Measurements from ENCODE around the gene MARCHF7. TPM values are rescaled to one million over a fixed set of nuclear protein-coding genes. Genes with fewer than 3 reads are reported as not detected.
"Not testable (repeated sequence)": the region's sequence is repeated elsewhere in the genome, so short reads cannot be mapped to it uniquely, and the experiment has no call there.

The MARCHF7 gene
- polyA plus RNA-seq, 1 experiment, result 76.1 TPM

DNA sequence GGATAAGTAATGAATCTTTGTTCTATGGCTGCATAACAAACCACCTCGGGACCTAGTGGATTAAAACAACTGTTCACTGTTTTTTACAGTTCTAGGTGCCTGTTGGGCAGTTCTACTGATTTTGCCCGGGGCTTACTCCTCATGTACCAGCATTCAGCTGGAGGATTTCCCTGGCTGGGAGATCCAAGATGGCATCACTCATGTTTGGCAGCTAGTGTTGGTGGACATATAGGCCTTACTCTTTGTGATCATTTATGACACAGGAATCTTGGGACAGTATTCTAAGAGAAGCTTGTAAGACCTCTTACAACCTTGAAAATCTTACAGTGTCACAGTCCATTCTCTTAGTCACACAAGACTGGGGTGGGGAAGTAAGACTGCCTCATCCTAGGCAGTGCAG, 4.6 kb downstream of the MARCHF7 start:
- Histone ChIP-seq H3K27ac (ENCODE audit: low read depth, low read length) (no peak overlapping the region), H3K9me3 (ENCODE audit: control insufficient read depth, insufficient read depth, low read length) (peaks cover 4% of the 10 kb centered on the region; the same call in 1 of the 2 replicates), H3K27me3 (ENCODE audit: control insufficient read depth, insufficient read depth, low read length) (no peaks in the 10 kb centered on the region), H3K4me3 (ENCODE audit: low read depth, low read length) (no peak overlapping the region)
- ChIA-PET POLR2A (no interaction called here), CTCF (no interaction called here)
- TF ChIP-seq, protein P1, sequence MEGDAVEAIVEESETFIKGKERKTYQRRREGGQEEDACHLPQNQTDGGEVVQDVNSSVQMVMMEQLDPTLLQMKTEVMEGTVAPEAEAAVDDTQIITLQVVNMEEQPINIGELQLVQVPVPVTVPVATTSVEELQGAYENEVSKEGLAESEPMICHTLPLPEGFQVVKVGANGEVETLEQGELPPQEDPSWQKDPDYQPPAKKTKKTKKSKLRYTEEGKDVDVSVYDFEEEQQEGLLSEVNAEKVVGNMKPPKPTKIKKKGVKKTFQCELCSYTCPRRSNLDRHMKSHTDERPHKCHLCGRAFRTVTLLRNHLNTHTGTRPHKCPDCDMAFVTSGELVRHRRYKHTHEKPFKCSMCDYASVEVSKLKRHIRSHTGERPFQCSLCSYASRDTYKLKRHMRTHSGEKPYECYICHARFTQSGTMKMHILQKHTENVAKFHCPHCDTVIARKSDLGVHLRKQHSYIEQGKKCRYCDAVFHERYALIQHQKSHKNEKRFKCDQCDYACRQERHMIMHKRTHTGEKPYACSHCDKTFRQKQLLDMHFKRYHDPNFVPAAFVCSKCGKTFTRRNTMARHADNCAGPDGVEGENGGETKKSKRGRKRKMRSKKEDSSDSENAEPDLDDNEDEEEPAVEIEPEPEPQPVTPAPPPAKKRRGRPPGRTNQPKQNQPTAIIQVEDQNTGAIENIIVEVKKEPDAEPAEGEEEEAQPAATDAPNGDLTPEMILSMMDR (IDR thresholded peaks at IDR 0.05; ENCODE audit: low read depth, low read length), result no peak
- DNase-seq (ENCODE audit: low read depth, low spot score), result no peak

DNA sequence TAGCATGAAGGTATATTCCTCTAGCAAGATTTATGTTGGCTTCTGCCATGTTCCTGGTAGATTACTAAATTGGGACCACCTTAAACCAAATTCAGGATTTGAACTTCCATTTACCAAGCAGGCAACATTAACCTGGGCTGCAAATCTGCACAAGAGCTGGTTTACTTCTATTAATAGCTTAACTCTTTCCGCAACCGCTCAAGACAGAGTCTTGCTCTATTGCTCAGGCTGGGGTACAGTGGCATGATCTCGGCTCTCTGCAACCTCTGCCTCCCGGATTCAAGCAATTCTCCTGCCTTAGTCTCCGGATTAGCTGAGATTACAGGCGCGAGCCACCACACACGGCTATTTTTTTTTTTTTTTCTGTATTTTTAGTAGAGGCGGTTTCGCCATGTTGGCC, 8.4 kb downstream of the MARCHF7 start:
- H3K4me3 ChIP-seq (ENCODE audit: low read depth, low read length), result no peak overlapping the region
- ChIA-PET POLR2A (interaction anchor here (0.7 to 1.4 kb wide), 2 partner anchors 10 to 795 kb away, joined by 3 read pairs; no protein-coding TSS in a partner anchor), CTCF (no interaction called here)
- H3K27ac ChIP-seq (ENCODE audit: low read depth, low read length), result no peak overlapping the region
- TF ChIP-seq, protein P1 (IDR thresholded peaks at IDR 0.05; ENCODE audit: low read depth, low read length), result no peak
- no peaks in the 10 kb centered on the region for H3K27me3 ChIP-seq (ENCODE audit: control insufficient read depth, insufficient read depth, low read length)
- DNase-seq (ENCODE audit: low read depth, low spot score), result no peak
- H3K9me3 ChIP-seq (ENCODE audit: control insufficient read depth, insufficient read depth, low read length), result no peaks in the 10 kb centered on the region

DNA sequence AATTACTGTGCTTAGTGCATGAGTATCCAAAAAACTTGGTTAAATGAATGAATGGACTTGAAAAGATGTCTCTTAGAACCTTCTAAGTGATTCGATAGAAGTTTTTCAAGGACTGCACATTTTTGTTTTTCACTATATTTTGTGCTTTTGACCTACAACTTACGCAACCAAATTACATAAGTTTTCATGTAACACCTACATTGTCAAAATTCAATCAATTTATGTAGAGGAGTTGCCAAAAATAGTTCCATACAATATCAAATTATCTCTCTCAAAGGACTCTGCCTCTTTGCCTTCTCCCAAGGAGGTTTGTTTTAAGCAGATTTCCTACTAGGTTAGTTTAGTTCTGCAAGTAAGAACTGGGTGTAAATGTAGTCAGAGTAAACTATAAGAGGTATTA, 10.3 kb downstream of the MARCHF7 start:
- Histone ChIP-seq H3K27ac (ENCODE audit: low read depth, low read length) (no peak overlapping the region), H3K4me3 (ENCODE audit: low read depth, low read length) (no peak overlapping the region), H3K9me3 (ENCODE audit: control insufficient read depth, insufficient read depth, low read length) (no peaks in the 10 kb centered on the region), H3K27me3 (ENCODE audit: control insufficient read depth, insufficient read depth, low read length) (no peaks in the 10 kb centered on the region)
- ChIA-PET CTCF (interaction anchor here (1.0 kb wide), 1 partner anchor 11 kb away, joined by 3 read pairs; the partner anchor contains the start of gene MARCHF7), POLR2A (no interaction called here)
- no peak for DNase-seq (ENCODE audit: low read depth, low spot score)
- TF ChIP-seq, protein P1 (IDR thresholded peaks at IDR 0.05; ENCODE audit: low read depth, low read length), result no peak

DNA sequence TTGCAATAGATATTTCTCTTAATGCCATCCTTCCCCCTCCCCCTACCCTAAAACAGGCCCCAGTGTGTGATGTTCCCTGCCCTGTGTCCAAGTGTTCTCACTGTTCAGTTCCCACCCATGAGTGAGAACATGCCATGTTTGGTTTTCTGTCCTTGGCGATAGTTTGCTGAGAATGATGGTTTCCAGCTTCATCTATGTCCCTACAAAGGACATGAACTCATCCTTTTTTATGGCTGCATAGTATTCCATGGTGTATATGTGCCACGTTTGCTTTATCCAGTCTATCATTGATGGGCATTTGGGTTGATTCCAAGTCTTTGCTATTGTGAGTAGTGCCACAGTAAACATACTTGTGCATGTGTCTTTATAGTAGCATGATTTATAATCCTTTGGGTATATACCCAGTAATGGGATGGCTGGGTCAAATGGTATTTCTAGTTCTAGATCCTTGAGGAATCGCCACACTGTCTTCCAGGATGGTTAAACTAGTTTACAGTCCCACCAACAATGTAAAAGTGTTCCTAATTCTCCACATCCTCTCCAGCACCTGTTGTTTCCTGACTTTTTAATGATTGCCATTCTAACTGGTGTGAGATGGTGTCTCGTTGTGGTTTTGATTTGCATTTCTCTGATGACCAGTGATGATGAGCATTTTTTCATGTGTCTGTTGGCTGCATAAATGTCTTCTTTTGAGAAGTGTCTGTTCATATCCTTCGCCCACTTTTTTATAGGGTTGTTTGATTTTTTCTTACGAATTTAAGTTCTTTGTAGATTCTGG, 12.7 kb downstream of the MARCHF7 start:
- POLR2A ChIA-PET; H3K27me3 ChIP-seq (ENCODE audit: control insufficient read depth, insufficient read depth, low read length); CTCF ChIA-PET; H3K9me3 ChIP-seq (ENCODE audit: control insufficient read depth, insufficient read depth, low read length); DNase-seq (ENCODE audit: low read depth, low spot score); H3K4me3 ChIP-seq (ENCODE audit: low read depth, low read length); H3K27ac ChIP-seq (ENCODE audit: low read depth, low read length): not testable (repeated sequence)

DNA sequence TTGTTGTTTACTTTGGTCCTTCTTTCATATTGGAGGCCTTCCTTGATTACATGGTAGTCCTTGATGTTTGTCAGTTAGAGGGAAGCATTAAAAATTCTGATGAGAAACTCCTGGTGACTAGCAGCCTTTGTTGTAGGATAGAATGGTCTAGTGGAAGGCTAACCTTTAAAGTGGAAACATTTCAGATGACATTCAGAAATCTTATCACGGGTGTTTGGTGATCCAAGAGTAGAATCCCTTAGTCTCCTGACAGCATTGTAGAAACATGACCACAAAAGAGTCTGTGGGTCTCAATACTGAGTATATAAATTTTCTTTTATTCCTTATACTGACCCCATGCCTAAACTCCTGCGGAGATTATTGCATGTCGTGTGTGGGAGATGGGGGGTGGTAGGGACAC, 13.4 kb downstream of the MARCHF7 start:
- ChIA-PET POLR2A (no interaction called here), CTCF (no interaction called here)
- H3K27me3 ChIP-seq (ENCODE audit: control insufficient read depth, insufficient read depth, low read length), result no peaks in the 10 kb centered on the region
- TF ChIP-seq, protein P1 (IDR thresholded peaks at IDR 0.05; ENCODE audit: low read depth, low read length), result no peak
- no peaks in the 10 kb centered on the region for H3K9me3 ChIP-seq (ENCODE audit: control insufficient read depth, insufficient read depth, low read length)
- no peak overlapping the region for H3K4me3 ChIP-seq (ENCODE audit: low read depth, low read length)
- DNase-seq (ENCODE audit: low read depth, low spot score), result no peak
- H3K27ac ChIP-seq (ENCODE audit: low read depth, low read length), result no peak overlapping the region

Data from AG04450 (cell line).